Astrocyte (in vitro differentiated cells and primary cell): ENCODE results near the gene SLC1A6. TPM values are rescaled to one million over a fixed set of nuclear protein-coding genes. Genes with fewer than 3 reads are reported as not detected.

Source experiments
- DNase-seq: peaks from one replicate; pipeline ENCODE4 v3.0.0-alpha.2; 2010; ENCODE audit warnings: low read depth
- FAIRE-seq: peaks from 2 replicates; lab custom pipeline; 2011; peaks lifted over from hg19 to GRCh38; lab: Jason Lieb, UNC
- H2AFZ ChIP-seq: 2 replicates; pipeline ENCODE4 v1.6.0; 2012; ENCODE audit warnings: low read depth, low read length, inconsistent platforms
- H3K27ac ChIP-seq: 2 replicates; pipeline ENCODE4 v1.5.1; 2011; ENCODE audit warnings: low read depth, low read length, inconsistent platforms
- H3K27me3 ChIP-seq: 2 replicates; pipeline ENCODE4 v1.6.0; 2011; ENCODE audit warnings: low read length, inconsistent platforms; ENCODE audit not compliant: insufficient read depth
- H3K36me3 ChIP-seq: 2 replicates; pipeline ENCODE4 v1.5.1; 2011; ENCODE audit warnings: low read length, inconsistent platforms; ENCODE audit not compliant: insufficient read depth
- H3K4me1 ChIP-seq: 2 replicates; pipeline ENCODE4 v1.5.1; 2011; ENCODE audit warnings: low read length, inconsistent platforms; ENCODE audit not compliant: insufficient read depth
- H3K4me2 ChIP-seq: 2 replicates; pipeline ENCODE4 v1.6.0; 2012; ENCODE audit warnings: low read length, inconsistent platforms
- H3K4me3 ChIP-seq: 2 replicates; pipeline ENCODE4 v1.5.1; 2011; ENCODE audit warnings: low read depth, mild to moderate bottlenecking, low read length, inconsistent platforms; ENCODE audit not compliant: insufficient read depth
- H3K79me2 ChIP-seq: 2 replicates; pipeline ENCODE4 v1.6.0; 2012; ENCODE audit warnings: mild to moderate bottlenecking, low read length, inconsistent platforms; ENCODE audit not compliant: insufficient read depth
- H3K9ac ChIP-seq: 2 replicates; pipeline ENCODE4 v1.6.0; 2012; ENCODE audit warnings: mild to moderate bottlenecking, low read length, inconsistent platforms
- H3K9me3 ChIP-seq: 2 replicates; pipeline ENCODE4 v1.5.1; 2012; ENCODE audit warnings: low read depth, mild to moderate bottlenecking, low read length, inconsistent platforms; ENCODE audit not compliant: insufficient read depth
- H4K20me1 ChIP-seq: 2 replicates; pipeline ENCODE4 v1.6.0; 2012; ENCODE audit warnings: low read length, inconsistent platforms; ENCODE audit not compliant: insufficient read depth
- H3K27ac Mint-ChIP-seq: one replicate; pipeline ENCODE4 v1.8.0; 2021; ENCODE audit warnings: mild to moderate bottlenecking, mixed read lengths; ENCODE audit not compliant: unreplicated experiment
- H3K27me3 Mint-ChIP-seq: one replicate; pipeline ENCODE4 v1.8.0; 2021; ENCODE audit warnings: low read depth, mixed read lengths; ENCODE audit not compliant: unreplicated experiment
- H3K36me3 Mint-ChIP-seq: one replicate; pipeline ENCODE4 v1.8.0; 2021; ENCODE audit warnings: low read depth, mixed read lengths; ENCODE audit not compliant: unreplicated experiment
- H3K4me1 Mint-ChIP-seq: one replicate; pipeline ENCODE4 v1.8.0; 2021; ENCODE audit warnings: low read depth, mixed read lengths; ENCODE audit not compliant: unreplicated experiment
- H3K4me3 Mint-ChIP-seq: one replicate; pipeline ENCODE4 v1.8.0; 2021; ENCODE audit warnings: mild to moderate bottlenecking, moderate library complexity, mixed read lengths; ENCODE audit not compliant: unreplicated experiment
- H3K9me3 Mint-ChIP-seq: one replicate; pipeline ENCODE4 v1.8.0; 2021; ENCODE audit warnings: mild to moderate bottlenecking, mixed read lengths; ENCODE audit not compliant: unreplicated experiment
- CTCF ChIP-seq: IDR thresholded peaks from 2 replicates; pipeline ENCODE4 v1.5.1; 2011; ENCODE audit warnings: low read depth, mild to moderate bottlenecking, inconsistent platforms, low read length, moderate library complexity; ENCODE audit not compliant: insufficient read depth
- EZH2 ChIP-seq: IDR thresholded peaks from 2 replicates; pipeline ENCODE4 v1.6.1; 2012; ENCODE audit warnings: mild to moderate bottlenecking, low read length, inconsistent platforms; ENCODE audit not compliant: insufficient read depth
- total RNA-seq: library from RNA; stranded (reverse); gene quantifications from 2 replicates; pipeline ENCODE4 v1.2.1, GENCODE V29; 2021

SLC1A6 gene
- total RNA-seq, 1 donor from 2014 or later = 1.6 TPM

- Histone ChIP-seq H3K27me3 (no peaks in the 10 kb centered on the region), H3K9me3 (no peaks in the 10 kb centered on the region), H3K79me2 (no peaks in the 10 kb centered on the region), H3K4me1 (no peaks in the 10 kb centered on the region), H3K4me2 (no peak overlapping the region), H3K27ac (no peak overlapping the region), H3K4me3 (no peak overlapping the region), H3K9ac (no peak overlapping the region), H2AFZ (no peak overlapping the region), H3K36me3 (no peaks in the 10 kb centered on the region), H4K20me1 (no peaks in the 10 kb centered on the region)
- no peak overlapping the region for H3K27ac Mint-ChIP-seq
- peaks cover 9% of the 10 kb centered on the region for H3K9me3 Mint-ChIP-seq
- no peak overlapping the region for H3K4me3 Mint-ChIP-seq
- TF ChIP-seq EZH2 = no peak
- TF ChIP-seq CTCF = no peak
- no peaks in the 10 kb centered on the region for H3K4me1 Mint-ChIP-seq
- no peaks in the 10 kb centered on the region for H3K36me3 Mint-ChIP-seq
- no peak for FAIRE-seq
- peaks cover 61% of the 10 kb centered on the region for H3K27me3 Mint-ChIP-seq
- DNase-seq = no peak
These were observed 36.4 kb upstream of the SLC1A6 start for GRCh38 chr19:15015946-15016542.

GRCh38 chr19:15014579-15014978 is 34.9 kb upstream of the SLC1A6 start:
- no peak overlapping the region for H3K4me3 Mint-ChIP-seq
- peaks cover 66% of the 10 kb centered on the region for H3K27me3 Mint-ChIP-seq
- H3K9me3 Mint-ChIP-seq = peaks cover 14% of the 10 kb centered on the region
- no peak overlapping the region for H3K9ac ChIP-seq
- no peaks in the 10 kb centered on the region for H3K4me1 ChIP-seq
- H3K4me1 Mint-ChIP-seq = no peaks in the 10 kb centered on the region
- H3K79me2 ChIP-seq = no peaks in the 10 kb centered on the region
- TF ChIP-seq CTCF (no peak), EZH2 (no peak)
- no peak overlapping the region for H3K4me2 ChIP-seq
- no peak for FAIRE-seq
- H3K9me3 ChIP-seq = no peaks in the 10 kb centered on the region
- no peak overlapping the region for H3K27ac ChIP-seq
- H3K27ac Mint-ChIP-seq = no peak overlapping the region
- H2AFZ ChIP-seq = no peak overlapping the region
- H3K27me3 ChIP-seq = peaks cover 4% of the 10 kb centered on the region
- no peak overlapping the region for H3K4me3 ChIP-seq
- no peaks in the 10 kb centered on the region for H3K36me3 Mint-ChIP-seq
- H4K20me1 ChIP-seq = no peaks in the 10 kb centered on the region
- no peaks in the 10 kb centered on the region for H3K36me3 ChIP-seq
- DNase-seq = no peak

GRCh38 chr19:15010501-15011300 is 31.0 kb upstream of the SLC1A6 start:
- no peaks in the 10 kb centered on the region for H3K4me1 Mint-ChIP-seq
- Histone ChIP-seq H3K9ac (no peak overlapping the region), H3K9me3 (no peaks in the 10 kb centered on the region), H3K36me3 (no peaks in the 10 kb centered on the region), H3K4me1 (no peaks in the 10 kb centered on the region), H3K27ac (no peak overlapping the region), H4K20me1 (no peaks in the 10 kb centered on the region), H3K4me3 (no peak overlapping the region), H3K27me3 (peaks cover 4% of the 10 kb centered on the region), H3K4me2 (no peak overlapping the region), H3K79me2 (no peaks in the 10 kb centered on the region), H2AFZ (no peak overlapping the region)
- H3K27ac Mint-ChIP-seq = no peak overlapping the region
- peaks cover 74% of the 10 kb centered on the region for H3K27me3 Mint-ChIP-seq
- H3K9me3 Mint-ChIP-seq = peaks cover 14% of the 10 kb centered on the region
- no peaks in the 10 kb centered on the region for H3K36me3 Mint-ChIP-seq
- H3K4me3 Mint-ChIP-seq = no peak overlapping the region
- DNase-seq = no peak
- no peak for FAIRE-seq
- TF ChIP-seq CTCF = no peak
- peak; percentile 35 for TF ChIP-seq EZH2
